ENCODE results near the gene ACOXL.
A peak's percentile ranks its signal among the peaks of the same experiment; 100 is the strongest.

Gene ACOXL

DNA sequence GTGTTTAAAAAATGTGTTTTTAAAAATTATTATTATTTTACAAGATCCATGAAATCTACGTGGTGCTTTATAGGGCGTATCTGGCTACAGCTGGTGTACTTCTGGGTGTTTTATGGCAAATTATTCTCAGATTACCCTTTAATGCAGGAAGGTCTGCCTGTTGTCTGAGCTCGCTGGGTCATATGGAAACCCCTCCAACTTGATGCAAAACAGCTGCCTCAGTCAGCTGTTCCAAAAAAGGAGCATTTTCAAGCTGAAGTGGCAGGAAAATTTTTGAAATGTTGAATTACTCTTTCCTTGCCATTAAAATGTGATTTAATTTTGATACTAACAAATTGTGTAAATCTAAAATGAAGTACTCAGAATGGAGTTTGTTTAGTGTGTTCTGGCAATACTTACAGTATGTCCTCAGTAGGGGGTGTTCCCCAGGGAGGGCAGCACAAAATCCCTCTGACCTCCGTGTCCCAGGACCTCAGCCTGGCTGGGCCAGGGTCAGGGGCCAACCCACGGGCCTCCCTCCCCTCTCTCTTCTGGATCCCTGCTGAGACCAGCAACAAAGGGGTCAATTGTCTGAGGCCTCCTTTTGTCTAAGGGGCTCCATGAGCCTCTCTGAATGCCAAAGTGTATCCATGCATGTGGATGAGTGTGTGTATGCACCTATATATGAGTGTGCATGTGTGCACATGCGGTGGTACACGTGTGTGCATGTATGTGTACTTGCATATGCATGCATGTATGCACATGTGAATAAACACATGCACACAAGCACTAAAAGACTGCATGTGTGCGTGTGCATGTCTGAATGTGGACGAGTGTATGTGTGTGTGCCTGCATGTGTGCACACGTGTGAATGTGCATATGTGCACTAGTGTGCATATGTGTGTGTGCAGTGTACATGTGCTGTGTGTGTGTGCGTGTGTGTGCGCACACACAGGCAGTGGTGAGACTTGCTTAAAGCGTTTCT, 105.4 kb downstream of the ACOXL start:
- peak overlapping the region; percentile 38 for H3K23ac ChIP-seq (ENCODE audit: low read length)
- H3K4me2 ChIP-seq (ENCODE audit: low read length), result no peak overlapping the region
- H3K79me1 ChIP-seq (ENCODE audit: low read length), result no peaks in the 10 kb centered on the region
- no peak for DNase-seq
- H4K12ac ChIP-seq (ENCODE audit: low read depth, low read length), result no peak overlapping the region
- no peaks in the 10 kb centered on the region for H3K4me1 ChIP-seq (ENCODE audit: control insufficient read depth in 1 of 2, insufficient read depth in 2 of 2, low read length in 2 of 2)
- H3K4ac ChIP-seq (ENCODE audit: low read depth, low read length), result no peak overlapping the region
- H3K27me3 ChIP-seq (ENCODE audit: insufficient read depth, low read length), result no peaks in the 10 kb centered on the region
- no peaks in the 10 kb centered on the region for H3K36me3 ChIP-seq (ENCODE audit: control insufficient read depth in 1 of 2, insufficient read depth in 2 of 2, low read length in 2 of 2)
- no peak overlapping the region for H2BK120ac ChIP-seq (ENCODE audit: insufficient read depth, low read length, poor library complexity)
- H3K18ac ChIP-seq (ENCODE audit: low read length), result no peak overlapping the region
- H3K9me3 ChIP-seq (ENCODE audit: insufficient read depth, low read depth, low read length), result peaks cover 5% of the 10 kb centered on the region
- H2BK5ac ChIP-seq (ENCODE audit: low read depth, low read length, poor library complexity), result no peak overlapping the region
- peak overlapping the region; percentile 20 for H3K9ac ChIP-seq (ENCODE audit: low read length)
- no peak overlapping the region for H2AK5ac ChIP-seq (ENCODE audit: low read length)
- WGBS (ENCODE audit: extremely low coverage, insufficient coverage, insufficient read length), result no CpG with 5 or more reads among the region's 13 CpGs
- H3K27ac ChIP-seq (ENCODE audit: low read depth, low read length), result no peak overlapping the region
- H3K4me3 ChIP-seq (ENCODE audit: low read depth, low read length), result no peak overlapping the region
- no peak overlapping the region for H4K91ac ChIP-seq (ENCODE audit: low read depth, low read length)
- H2AFZ ChIP-seq (ENCODE audit: insufficient read depth, low read length, poor library complexity), result no peak overlapping the region
- no peak overlapping the region for H4K8ac ChIP-seq (ENCODE audit: low read depth, low read length)
- no peak overlapping the region for H3K14ac ChIP-seq (ENCODE audit: low read length)
- no peaks in the 10 kb centered on the region for H3K79me2 ChIP-seq (ENCODE audit: control insufficient read depth, insufficient read depth, low read length, poor library complexity)
- H2BK12ac ChIP-seq (ENCODE audit: low read length), result no peak overlapping the region

DNA sequence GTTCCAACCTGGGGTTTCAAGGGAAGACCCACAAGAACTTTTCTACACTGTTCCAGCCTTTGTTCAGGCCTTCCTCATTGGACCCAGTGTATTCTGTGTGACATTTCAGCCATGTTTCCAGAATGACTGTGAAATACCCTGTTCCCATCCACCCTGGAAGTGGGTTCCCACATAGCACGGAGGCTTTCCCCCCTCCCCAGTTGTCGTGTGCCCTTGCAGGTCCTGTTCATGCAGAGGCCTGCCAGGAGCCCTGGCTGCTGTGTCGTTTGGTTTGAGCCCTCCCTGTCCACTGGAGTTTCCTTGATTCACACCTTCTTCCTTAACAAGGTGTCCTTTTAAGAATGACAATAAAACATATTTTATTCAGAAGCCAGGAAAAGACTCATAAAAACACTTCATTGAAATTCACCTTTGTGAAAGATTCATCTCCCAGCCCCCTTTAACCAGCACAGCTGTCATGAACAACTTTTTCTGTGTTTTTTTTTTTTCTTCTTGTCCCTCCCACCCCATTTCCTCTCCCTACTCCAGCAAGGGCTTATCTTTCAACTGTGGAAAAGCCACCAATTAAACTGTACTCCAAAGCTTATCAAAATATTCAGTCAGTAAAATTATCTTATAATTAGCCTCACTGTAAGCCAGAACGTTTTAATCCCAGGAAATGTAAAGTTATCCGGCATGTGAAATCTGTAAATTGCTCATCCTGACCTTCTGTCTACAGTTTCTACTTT, 106.4 kb downstream of the ACOXL start:
- Histone ChIP-seq H4K8ac (ENCODE audit: low read depth, low read length) (no peak overlapping the region), H2AFZ (ENCODE audit: insufficient read depth, low read length, poor library complexity) (no peak overlapping the region), H3K23ac (ENCODE audit: low read length) (no peak overlapping the region), H3K9ac (ENCODE audit: low read length) (no peak overlapping the region), H3K27me3 (ENCODE audit: insufficient read depth, low read length) (no peaks in the 10 kb centered on the region), H3K27ac (ENCODE audit: low read depth, low read length) (no peak overlapping the region), H4K12ac (ENCODE audit: low read depth, low read length) (no peak overlapping the region), H2BK120ac (ENCODE audit: insufficient read depth, low read length, poor library complexity) (no peak overlapping the region), H2BK12ac (ENCODE audit: low read length) (no peak overlapping the region), H4K91ac (ENCODE audit: low read depth, low read length) (no peak overlapping the region), H3K79me1 (ENCODE audit: low read length) (no peaks in the 10 kb centered on the region), H3K14ac (ENCODE audit: low read length) (no peak overlapping the region), H3K9me3 (ENCODE audit: insufficient read depth, low read depth, low read length) (peaks cover 5% of the 10 kb centered on the region), H3K4ac (ENCODE audit: low read depth, low read length) (no peak overlapping the region), H3K18ac (ENCODE audit: low read length) (no peak overlapping the region), H3K79me2 (ENCODE audit: control insufficient read depth, insufficient read depth, low read length, poor library complexity) (no peaks in the 10 kb centered on the region), H3K36me3 (ENCODE audit: control insufficient read depth in 1 of 2, insufficient read depth in 2 of 2, low read length in 2 of 2) (no peaks in the 10 kb centered on the region), H3K4me1 (ENCODE audit: control insufficient read depth in 1 of 2, insufficient read depth in 2 of 2, low read length in 2 of 2) (no peaks in the 10 kb centered on the region), H2AK5ac (ENCODE audit: low read length) (no peak overlapping the region), H3K4me2 (ENCODE audit: low read length) (no peak overlapping the region), H3K4me3 (ENCODE audit: low read depth, low read length) (no peak overlapping the region), H2BK5ac (ENCODE audit: low read depth, low read length, poor library complexity) (no peak overlapping the region)
- no CpG with 5 or more reads among the region's 5 CpGs for WGBS (ENCODE audit: extremely low coverage, insufficient coverage, insufficient read length)
- no peak for DNase-seq

DNA sequence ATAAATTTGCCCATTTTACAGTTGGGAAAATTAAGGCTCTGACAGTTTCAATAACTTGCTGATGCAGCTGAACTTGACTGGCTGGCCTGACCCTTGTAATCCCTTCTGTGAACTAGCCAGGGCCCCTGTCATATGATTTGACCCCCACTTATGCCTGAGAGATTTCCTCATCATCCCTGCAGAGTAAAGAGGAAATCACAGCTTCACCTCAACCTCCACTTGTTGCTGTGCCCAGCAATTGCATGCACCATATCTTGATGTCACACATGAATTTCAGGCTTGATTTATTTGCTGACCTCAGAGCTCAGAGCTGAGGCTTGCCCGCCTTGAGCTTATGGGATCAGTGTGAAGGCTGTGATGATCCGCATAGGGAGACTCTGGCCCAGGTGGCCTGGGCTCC, 108.1 kb downstream of the ACOXL start:
- Histone ChIP-seq H3K14ac (ENCODE audit: low read length) (no peak overlapping the region), H3K9me3 (ENCODE audit: insufficient read depth, low read depth, low read length) (peaks cover 5% of the 10 kb centered on the region), H2BK12ac (ENCODE audit: low read length) (no peak overlapping the region), H3K4ac (ENCODE audit: low read depth, low read length) (no peak overlapping the region), H2AFZ (ENCODE audit: insufficient read depth, low read length, poor library complexity) (no peak overlapping the region), H4K12ac (ENCODE audit: low read depth, low read length) (no peak overlapping the region), H3K4me1 (ENCODE audit: control insufficient read depth in 1 of 2, insufficient read depth in 2 of 2, low read length in 2 of 2) (no peaks in the 10 kb centered on the region), H3K27ac (ENCODE audit: low read depth, low read length) (no peak overlapping the region), H4K8ac (ENCODE audit: low read depth, low read length) (no peak overlapping the region), H3K79me2 (ENCODE audit: control insufficient read depth, insufficient read depth, low read length, poor library complexity) (no peaks in the 10 kb centered on the region), H4K91ac (ENCODE audit: low read depth, low read length) (no peak overlapping the region), H3K9ac (ENCODE audit: low read length) (no peak overlapping the region), H2BK120ac (ENCODE audit: insufficient read depth, low read length, poor library complexity) (no peak overlapping the region), H3K18ac (ENCODE audit: low read length) (no peak overlapping the region), H3K23ac (ENCODE audit: low read length) (no peak overlapping the region), H3K4me3 (ENCODE audit: low read depth, low read length) (no peak overlapping the region), H2AK5ac (ENCODE audit: low read length) (no peak overlapping the region), H3K4me2 (ENCODE audit: low read length) (no peak overlapping the region), H3K27me3 (ENCODE audit: insufficient read depth, low read length) (no peaks in the 10 kb centered on the region), H2BK5ac (ENCODE audit: low read depth, low read length, poor library complexity) (no peak overlapping the region), H3K79me1 (ENCODE audit: low read length) (no peaks in the 10 kb centered on the region), H3K36me3 (ENCODE audit: control insufficient read depth in 1 of 2, insufficient read depth in 2 of 2, low read length in 2 of 2) (no peaks in the 10 kb centered on the region)
- WGBS (ENCODE audit: extremely low coverage, insufficient coverage, insufficient read length), result no CpG with 5 or more reads among the region's 2 CpGs
- no peak for DNase-seq

DNA sequence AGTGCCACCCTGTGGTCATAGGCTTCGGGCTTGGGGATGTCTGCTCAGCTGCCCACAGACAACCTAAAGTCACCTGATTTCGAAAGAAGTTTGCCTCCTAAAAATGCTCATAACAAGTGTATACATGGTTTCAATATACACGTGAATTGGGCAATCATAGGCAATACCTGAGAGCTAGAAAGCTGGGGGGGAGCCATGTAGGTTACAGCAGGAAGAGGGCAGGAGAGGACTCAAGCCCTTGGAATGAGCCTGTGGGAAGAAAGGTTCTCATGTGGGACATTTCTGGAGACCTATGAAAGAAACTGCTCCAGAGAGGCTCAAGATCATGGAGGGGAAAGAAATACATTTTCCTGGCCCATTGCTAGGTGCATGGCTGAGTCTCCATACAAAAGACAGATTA, 109.7 kb downstream of the ACOXL start:
- Histone ChIP-seq H3K4me1 (ENCODE audit: control insufficient read depth in 1 of 2, insufficient read depth in 2 of 2, low read length in 2 of 2) (peaks cover 4 to 7% of the 10 kb centered on the region in 2 experiments), H3K27ac (ENCODE audit: low read depth, low read length) (no peak overlapping the region), H3K23ac (ENCODE audit: low read length) (no peak overlapping the region), H2BK120ac (ENCODE audit: insufficient read depth, low read length, poor library complexity) (no peak overlapping the region), H3K14ac (ENCODE audit: low read length) (no peak overlapping the region), H3K18ac (ENCODE audit: low read length) (no peak overlapping the region), H3K79me2 (ENCODE audit: control insufficient read depth, insufficient read depth, low read length, poor library complexity) (no peaks in the 10 kb centered on the region), H3K36me3 (ENCODE audit: control insufficient read depth in 1 of 2, insufficient read depth in 2 of 2, low read length in 2 of 2) (no peaks in the 10 kb centered on the region), H3K27me3 (ENCODE audit: insufficient read depth, low read length) (no peaks in the 10 kb centered on the region), H2BK12ac (ENCODE audit: low read length) (no peak overlapping the region), H3K4me2 (ENCODE audit: low read length) (no peak overlapping the region), H2AFZ (ENCODE audit: insufficient read depth, low read length, poor library complexity) (no peak overlapping the region), H4K8ac (ENCODE audit: low read depth, low read length) (no peak overlapping the region), H2BK5ac (ENCODE audit: low read depth, low read length, poor library complexity) (no peak overlapping the region), H3K9ac (ENCODE audit: low read length) (no peak overlapping the region), H2AK5ac (ENCODE audit: low read length) (no peak overlapping the region), H4K12ac (ENCODE audit: low read depth, low read length) (no peak overlapping the region), H3K4ac (ENCODE audit: low read depth, low read length) (no peak overlapping the region), H3K79me1 (ENCODE audit: low read length) (no peaks in the 10 kb centered on the region), H4K91ac (ENCODE audit: low read depth, low read length) (no peak overlapping the region), H3K4me3 (ENCODE audit: low read depth, low read length) (no peak overlapping the region), H3K9me3 (ENCODE audit: insufficient read depth, low read depth, low read length) (peaks cover 4% of the 10 kb centered on the region)
- no CpG with 5 or more reads among the region's 3 CpGs for WGBS (ENCODE audit: extremely low coverage, insufficient coverage, insufficient read length)
- peak; percentile 42 to 69 for DNase-seq
